MCF 10A (cell line): ENCODE results near the gene LRMDA. TPM values are rescaled to one million over a fixed set of nuclear protein-coding genes. Genes with fewer than 3 reads are reported as not detected.

Source experiments
- BruUV-seq: library from RNA; stranded (reverse); fragments of 400-500 nt; replicated peaks from 2 replicates; lab custom pipeline; 2021; lab: Mats Ljungman, UMichigan
- CTCF ChIA-PET: fragments of 300-600 bp; sonication (Branson Sonifier 250); formaldehyde crosslinking; extraction: SDS; loops from one replicate; lab custom pipeline; 2021; ENCODE audit warnings: antibody characterized with exemption, inconsistent platforms; lab: Yijun Ruan, JAX
- POLR2A ChIA-PET: fragments of 300-600, 350-650 bp; sonication (Branson Sonifier 250); formaldehyde crosslinking; extraction: SDS; loops from one replicate; lab custom pipeline; 2020; ENCODE audit warnings: antibody characterized with exemption, inconsistent platforms; lab: Yijun Ruan, JAX
- DNase-seq: peaks from one replicate; pipeline ENCODE4 v3.0.0-alpha.2; 2018; ENCODE audit not compliant: unreplicated experiment
- H3K27ac Mint-ChIP-seq: one replicate; pipeline ENCODE4 v1.8.0; 2022; ENCODE audit warnings: mild to moderate bottlenecking, low read depth, mixed read lengths; ENCODE audit not compliant: unreplicated experiment
- H3K27me3 Mint-ChIP-seq: one replicate; pipeline ENCODE4 v1.8.0; 2022; ENCODE audit warnings: mixed read lengths; ENCODE audit not compliant: insufficient read depth, unreplicated experiment
- H3K36me3 Mint-ChIP-seq: one replicate; pipeline ENCODE4 v1.8.0; 2022; ENCODE audit warnings: mild to moderate bottlenecking, moderate library complexity, mixed read lengths; ENCODE audit not compliant: insufficient read depth, unreplicated experiment
- H3K4me1 Mint-ChIP-seq: one replicate; pipeline ENCODE4 v1.8.0; 2022; ENCODE audit warnings: mixed read lengths; ENCODE audit not compliant: insufficient read depth, unreplicated experiment
- H3K4me3 Mint-ChIP-seq: one replicate; pipeline ENCODE4 v1.8.0; 2022; ENCODE audit warnings: mild to moderate bottlenecking, moderate library complexity, mixed read lengths; ENCODE audit not compliant: unreplicated experiment
- H3K9me3 Mint-ChIP-seq: one replicate; pipeline ENCODE4 v1.8.0; 2022; ENCODE audit warnings: mixed read lengths; ENCODE audit not compliant: unreplicated experiment
- CTCF ChIP-seq: fragments of 200-600 bp; IDR thresholded peaks from one replicate; pipeline ENCODE4 v1.8.0; 2022; ENCODE audit warnings: antibody characterized with exemption, mild to moderate bottlenecking; ENCODE audit not compliant: unreplicated experiment
- intact Hi-C: fragments of 100-400 bp; cut with micrococcal nuclease; formaldehyde crosslinking; loops from 2 replicates; pipeline ENCODE4 v1.14.1; 2022
- total RNA-seq: library from RNA; stranded (reverse); gene quantifications from 2 replicates; pipeline ENCODE4 v1.2.3, GENCODE V29; 2022

Gene LRMDA
- total RNA-seq, 1 experiment from 2014 or later, result not detected

- Mint-ChIP-seq H3K36me3 (peaks cover 6% of the 10 kb centered on the region), H3K9me3 (no peaks in the 10 kb centered on the region), H3K4me3 (no peak overlapping the region), H3K27me3 (no peaks in the 10 kb centered on the region), H3K27ac (peak overlapping the region; percentile 84), H3K4me1 (peaks cover 28% of the 10 kb centered on the region)
- ChIA-PET CTCF (interaction anchor here (0.8 kb wide), 1 partner anchor 1037 kb away, joined by 3 read pairs; no protein-coding TSS in a partner anchor), POLR2A (no interaction called here)
- intact Hi-C loops, result no loop called here
- BruUV-seq, result no TSS peak
- TF ChIP-seq CTCF, result no peak
- DNase-seq, result peak; percentile 14
Observed at GRCh38 chr10:76433161-76434005, 1002.0 kb downstream of the LRMDA start.

DNA sequence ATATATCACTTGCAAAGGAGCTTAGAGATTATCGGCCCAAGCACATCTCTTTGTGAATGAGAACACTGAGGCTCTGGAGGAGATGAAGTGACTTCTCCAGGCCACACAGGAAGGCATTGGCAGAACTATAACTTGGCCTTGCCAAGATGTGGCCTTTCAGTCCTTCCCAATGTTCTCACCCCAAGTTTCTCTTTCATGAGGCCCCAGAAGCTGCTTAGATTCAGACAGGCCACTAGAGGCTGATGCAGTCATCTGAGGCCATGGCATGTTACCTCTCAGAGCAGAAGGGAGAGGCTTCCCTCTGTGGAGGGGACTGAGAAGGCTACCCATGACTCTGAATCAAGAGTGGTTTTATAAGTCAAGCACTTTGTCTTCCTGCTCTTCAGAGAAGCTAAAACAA lies 1003.7 kb downstream of the LRMDA start:
- Mint-ChIP-seq H3K27me3 (no peaks in the 10 kb centered on the region), H3K36me3 (peaks cover 6% of the 10 kb centered on the region), H3K4me1 (peaks cover 17% of the 10 kb centered on the region), H3K9me3 (no peaks in the 10 kb centered on the region), H3K4me3 (no peak overlapping the region), H3K27ac (no peak overlapping the region)
- POLR2A ChIA-PET, result no interaction called here
- no peak for TF ChIP-seq CTCF
- BruUV-seq, result no TSS peak
- intact Hi-C loops, result no loop called here
- no peak for DNase-seq
- CTCF ChIA-PET, result interaction anchor here (0.7 to 0.8 kb wide), 2 partner anchors 132 to 827 kb away, joined by 3 to 4 read pairs; no protein-coding TSS in a partner anchor

DNA sequence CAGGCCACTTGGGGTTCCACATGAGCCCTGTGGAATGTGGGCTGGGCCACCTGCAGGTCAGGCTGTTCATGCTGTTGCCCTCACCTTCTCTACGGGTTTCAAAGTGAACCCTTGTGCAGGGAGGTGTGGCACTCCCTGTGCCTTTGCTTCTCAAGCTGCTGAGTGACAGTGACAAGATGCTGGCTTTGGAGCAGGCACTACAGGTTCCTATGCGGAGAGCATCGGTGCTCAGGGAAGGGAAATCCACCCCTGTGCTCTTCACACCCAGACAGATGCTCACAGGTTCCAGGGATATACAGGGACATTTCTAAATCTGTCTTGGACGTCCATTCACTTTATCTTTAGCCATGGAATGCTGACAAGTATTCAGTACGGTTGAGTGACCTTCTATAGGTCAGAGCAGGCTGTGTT lies 1005.0 kb downstream of the LRMDA start:
- ChIA-PET POLR2A (interaction anchor here (0.5 kb wide), 1 partner anchor 50 kb away, joined by 5 read pairs; no protein-coding TSS in a partner anchor), CTCF (interaction anchor here (0.9 kb wide), 1 partner anchor 21 kb away, joined by 3 read pairs; no protein-coding TSS in a partner anchor)
- H3K36me3 Mint-ChIP-seq, result peaks cover 6% of the 10 kb centered on the region
- H3K9me3 Mint-ChIP-seq, result no peaks in the 10 kb centered on the region
- no peak for TF ChIP-seq CTCF
- H3K27ac Mint-ChIP-seq, result no peak overlapping the region
- intact Hi-C loops, result no loop called here
- peaks cover 17% of the 10 kb centered on the region for H3K4me1 Mint-ChIP-seq
- BruUV-seq, result no TSS peak
- DNase-seq, result no peak
- H3K27me3 Mint-ChIP-seq, result no peaks in the 10 kb centered on the region
- H3K4me3 Mint-ChIP-seq, result no peak overlapping the region

DNA sequence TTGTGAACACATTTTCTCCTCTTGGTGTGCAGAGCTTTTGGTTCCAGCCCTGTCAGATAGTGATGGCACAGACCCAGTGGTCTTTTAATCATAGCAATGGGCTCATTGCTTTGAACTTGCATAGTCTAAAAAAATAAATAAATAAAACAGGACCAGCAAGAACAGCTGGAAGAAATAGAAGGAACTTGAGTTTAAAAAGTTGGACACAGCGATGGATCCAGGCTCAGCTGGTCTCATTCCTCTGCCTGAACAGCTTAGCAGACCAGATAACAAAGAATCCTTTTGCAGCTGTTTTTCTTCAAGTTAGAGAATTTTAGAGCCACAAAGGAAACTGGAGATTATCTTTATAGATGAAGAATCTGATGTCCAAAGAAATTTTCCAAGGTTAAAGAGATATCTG lies 1005.6 kb downstream of the LRMDA start:
- no peak for TF ChIP-seq CTCF
- no peak overlapping the region for H3K4me3 Mint-ChIP-seq
- POLR2A ChIA-PET, result interaction anchor here (0.5 kb wide), 1 partner anchor 51 kb away, joined by 5 read pairs; no protein-coding TSS in a partner anchor
- DNase-seq, result no peak
- intact Hi-C loops, result no loop called here
- CTCF ChIA-PET, result interaction anchor here (0.9 kb wide), 1 partner anchor 20 kb away, joined by 3 read pairs; no protein-coding TSS in a partner anchor
- H3K4me1 Mint-ChIP-seq, result peaks cover 12% of the 10 kb centered on the region
- no peaks in the 10 kb centered on the region for H3K27me3 Mint-ChIP-seq
- H3K9me3 Mint-ChIP-seq, result no peaks in the 10 kb centered on the region
- no TSS peak for BruUV-seq
- H3K36me3 Mint-ChIP-seq, result peaks cover 6% of the 10 kb centered on the region
- no peak overlapping the region for H3K27ac Mint-ChIP-seq
